H1 (cell line): Measurements from ENCODE around the gene E2F8. TPM values are rescaled to one million over a fixed set of nuclear protein-coding genes. Genes with fewer than 3 reads are reported as not detected.

ENCODE experiments used
- ATF3 ChIP-seq: IDR thresholded peaks from 2 replicates; pipeline ENCODE4 v1.6.1; 2011; ENCODE audit warnings: low read depth, mild to moderate bottlenecking, low read length; ENCODE audit not compliant: insufficient read depth
- CHD7 ChIP-seq: fragments of 300-600 bp; sonication (generic); IDR thresholded peaks from 2 replicates; pipeline ENCODE4 v1.7.1; 2012; ENCODE audit warnings: low read length, moderate library complexity, mild to moderate bottlenecking, inconsistent platforms; ENCODE audit not compliant: insufficient replicate concordance
- polyA plus RNA-seq, 7 experiments: library from polyadenylated mRNA; depleted of rRNA in 3 of 7; stranded (reverse) in 5 of 7; unstranded in 2 of 7; fragments of >200 nt in 5 of 7; fragments of 200-250 nt in 2 of 7; gene quantifications; 1 replicate in 5 of 7; 2 replicates in 1 of 7; 4 replicates in 1 of 7; pipeline versions ENCODE4 v1.2.1 to v1.2.3, GENCODE V29; 2011 to 2013; ENCODE audit warnings: missing spikeins in 2 of 7, mixed read lengths in 2 of 7
- total RNA-seq: library from RNA; stranded (reverse); fragmentation: NEBNext Ultra II Directional; extraction: Animal tissue kit (Norgen Biotek cat#: 25700); gene quantifications from 2 replicates; pipeline ENCODE4 v1.2.1, GENCODE V29; 2021

Gene E2F8
- total and polyA plus RNA-seq, 2 of the 8 experiments (the other 6 are each of a cell fraction or from before 2014, with no cell fraction given), result 5.4 to 11.4 TPM

- TF ChIP-seq CHD7, result no peak
- TF ChIP-seq ATF3, result no peak
Measured at GRCh38 chr11:19187833-19188258, 52.9 kb downstream of the E2F8 start (continued).
